ENCODE measurements around the gene ZNF141.
"Not testable (repeated sequence)": the region's sequence is repeated elsewhere in the genome, so short reads cannot be mapped to it uniquely, and the experiment has no call there.

The ZNF141 gene

DNA sequence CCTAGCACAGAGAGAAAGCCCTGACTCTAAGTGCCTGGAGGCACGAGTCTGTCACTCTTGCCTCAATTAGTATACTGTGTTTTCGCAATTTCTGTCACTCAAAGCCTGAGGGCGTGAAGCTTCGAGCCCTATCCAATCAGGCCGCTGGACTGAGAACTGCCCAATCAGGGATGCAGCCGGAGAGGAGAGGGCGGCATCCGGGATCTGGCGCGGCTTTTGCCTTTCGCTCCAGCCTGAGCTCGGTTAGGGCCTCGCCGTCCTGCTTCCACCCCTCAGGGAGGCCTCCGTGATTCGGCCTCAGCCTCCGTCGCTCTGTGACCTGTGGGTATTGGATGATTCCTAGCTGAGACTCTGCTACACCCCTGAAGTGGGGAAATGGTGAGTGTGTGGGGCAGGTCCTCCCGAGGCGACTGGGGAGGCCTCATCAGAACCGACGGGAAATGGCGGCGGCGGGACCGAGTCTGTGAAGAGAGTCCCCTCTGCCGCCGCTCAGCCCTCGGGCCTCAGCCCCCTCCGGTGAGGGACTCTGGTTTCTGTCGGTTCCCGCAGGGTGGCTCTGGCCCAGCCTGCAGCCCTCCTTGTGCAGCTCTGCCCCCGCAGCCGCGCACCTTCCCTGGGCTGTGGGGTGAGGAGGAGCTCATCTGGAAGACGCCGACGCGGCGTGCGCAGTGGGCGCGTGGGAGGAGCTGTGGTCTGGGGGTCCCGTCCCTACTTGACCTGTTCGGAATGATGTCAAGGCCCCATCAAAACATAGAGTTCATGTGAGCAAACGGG, 48.5 kb downstream of the ZNF141 start:
- no peak for DNase-seq (ENCODE audit: low spot score)

DNA sequence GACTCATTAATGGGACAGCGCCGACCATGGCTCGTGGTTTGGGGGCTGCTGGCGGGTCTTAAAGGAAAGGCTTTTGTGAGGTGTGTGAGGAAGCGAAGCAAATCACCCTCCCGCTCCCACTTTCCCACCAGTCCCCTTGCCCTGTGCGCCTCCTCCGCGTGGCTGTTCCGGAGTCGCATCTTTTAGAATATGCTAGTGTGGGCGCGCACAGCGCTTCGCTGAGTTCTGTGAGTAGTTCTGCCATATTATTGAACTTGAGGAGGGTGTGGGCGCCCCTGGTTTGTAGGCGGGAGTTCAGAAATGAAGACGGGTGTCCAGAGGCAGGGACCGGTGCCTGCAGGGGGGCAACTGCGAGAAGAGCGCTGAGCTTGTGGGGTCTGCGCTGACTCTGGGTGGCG, 49.1 kb downstream of the ZNF141 start:
- DNase-seq (ENCODE audit: low spot score), result no peak

DNA sequence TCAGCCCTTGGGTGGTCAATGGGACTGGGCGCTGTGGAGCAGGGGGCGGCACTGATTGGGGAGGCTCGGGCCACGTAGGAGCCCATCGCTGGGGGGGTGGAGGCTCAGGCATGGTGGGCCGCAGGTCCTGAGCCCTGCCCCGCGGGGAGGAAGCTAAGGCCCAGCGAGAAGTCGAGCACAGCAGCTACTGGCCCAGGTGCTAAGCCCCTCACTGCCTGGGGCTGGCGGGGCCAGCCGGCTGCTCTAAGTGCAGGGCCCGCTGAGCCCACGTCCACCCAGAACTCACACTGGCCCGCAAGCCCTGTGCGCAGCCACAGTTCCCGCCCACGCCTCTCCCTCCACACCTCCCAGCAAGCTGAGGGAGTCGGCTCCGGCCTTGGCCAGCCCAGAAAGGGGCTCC, 66.4 kb downstream of the ZNF141 start:
- DNase-seq (ENCODE audit: low spot score), result no peak

DNA sequence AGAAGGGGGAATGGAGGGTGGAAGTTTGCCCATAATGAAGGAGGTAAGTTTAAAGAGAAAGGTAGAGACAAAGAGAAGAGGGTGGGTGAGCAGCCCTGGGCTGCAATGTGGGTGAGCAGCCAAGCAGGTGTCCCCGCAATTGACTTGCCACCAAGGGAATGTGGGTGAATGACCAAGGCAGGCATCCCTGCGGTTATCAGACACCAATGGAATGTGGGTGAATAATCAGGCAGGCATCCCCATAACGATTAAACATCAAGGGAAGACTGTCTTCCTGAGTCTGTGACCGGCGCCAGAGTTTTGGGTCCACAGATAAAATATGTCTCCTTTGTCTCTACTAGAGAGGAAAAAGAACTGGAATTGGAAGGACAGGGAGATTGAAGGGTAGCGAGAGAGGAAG, 70.7 kb downstream of the ZNF141 start:
- DNase-seq (ENCODE audit: low spot score), result not testable (repeated sequence)

DNA sequence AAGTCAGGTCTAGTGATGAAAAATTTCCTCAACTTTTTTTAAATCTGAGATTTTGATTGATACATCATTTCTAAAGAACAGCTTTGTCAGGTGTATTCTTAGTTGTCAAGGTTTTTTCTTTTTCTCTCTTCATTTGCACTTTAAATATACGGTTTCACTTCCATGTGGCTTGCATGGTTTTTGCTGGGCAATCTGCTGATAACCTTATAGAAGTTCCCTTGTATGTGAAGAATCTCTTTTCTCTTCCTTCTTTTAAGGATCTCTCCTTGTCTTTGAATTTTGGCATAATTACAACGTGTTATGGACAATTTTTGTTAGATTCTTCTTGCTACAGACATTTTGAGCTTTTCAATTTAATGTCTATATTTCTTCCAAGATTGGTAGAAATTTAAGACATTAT, 85.0 kb downstream of the ZNF141 start:
- no peak for DNase-seq (ENCODE audit: low spot score)
